Hepatocyte (in vitro differentiated cells): ENCODE measurements around the gene WLS.

Experiments
- CTCF ChIP-seq: fragments of 200-600 bp; sonication (generic); IDR thresholded peaks from 2 replicates; pipeline ENCODE4 v1.5.1; 2016; ENCODE audit warnings: antibody characterized with exemption, mild to moderate bottlenecking; ENCODE audit not compliant: poor library complexity
- EZH2 ChIP-seq: fragments of 200-600 bp; sonication (generic); IDR thresholded peaks from 2 replicates; pipeline ENCODE4 v1.6.1; 2016; ENCODE audit warnings: antibody characterized with exemption, mild to moderate bottlenecking, borderline replicate concordance
- EZH2phosphoT487 ChIP-seq: fragments of 200-600 bp; sonication (generic); IDR thresholded peaks from one replicate; pipeline ENCODE4 v1.6.1; 2018; ENCODE audit warnings: antibody characterized with exemption, mild to moderate bottlenecking, low read depth, moderate library complexity; ENCODE audit not compliant: unreplicated experiment, severe bottlenecking

- no peak for TF ChIP-seq CTCF
- TF ChIP-seq EZH2 = no peak
- no peak for TF ChIP-seq EZH2phosphoT487
Observed at GRCh38 chr1:68158837-68159236, 73.5 kb downstream of the WLS start.
